AG09319 (cell line): ENCODE data around the gene PHLDB1.
"Not testable (repeated sequence)": the region's sequence is repeated elsewhere in the genome, so short reads cannot be mapped to it uniquely, and the experiment has no call there.

Experiments
- DNase-seq: peaks from one replicate; pipeline ENCODE4 v3.0.0-alpha.2; 2010; ENCODE audit warnings: low read depth; ENCODE audit errors: extremely low read depth
- TF ChIP-seq, protein P1 (sequence below): IDR thresholded peaks from 2 replicates; pipeline ENCODE4 v1.5.1; 2011; ENCODE audit warnings: low read depth, mild to moderate bottlenecking, inconsistent platforms, low read length, moderate library complexity

PHLDB1 gene

DNA sequence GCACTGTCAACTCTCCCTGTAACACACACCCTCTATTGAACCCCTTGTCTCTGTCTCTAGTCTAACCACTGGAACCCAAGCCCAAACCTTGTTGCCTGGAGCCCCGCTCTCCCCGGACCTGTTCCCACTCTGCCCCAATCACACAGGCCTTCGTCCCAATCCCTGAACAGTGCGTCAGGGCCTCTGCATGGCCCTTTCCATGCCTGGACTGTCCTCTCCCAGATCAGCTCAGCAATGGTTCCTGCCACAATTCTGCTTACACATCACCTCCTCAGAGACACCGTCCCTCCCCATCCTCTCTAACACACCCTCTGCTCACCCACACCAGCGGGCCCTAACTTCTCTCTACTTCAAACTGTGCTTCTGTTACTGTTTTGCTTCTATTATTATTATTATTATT lies 70.6 kb downstream of the PHLDB1 start:
- TF ChIP-seq, protein P1, sequence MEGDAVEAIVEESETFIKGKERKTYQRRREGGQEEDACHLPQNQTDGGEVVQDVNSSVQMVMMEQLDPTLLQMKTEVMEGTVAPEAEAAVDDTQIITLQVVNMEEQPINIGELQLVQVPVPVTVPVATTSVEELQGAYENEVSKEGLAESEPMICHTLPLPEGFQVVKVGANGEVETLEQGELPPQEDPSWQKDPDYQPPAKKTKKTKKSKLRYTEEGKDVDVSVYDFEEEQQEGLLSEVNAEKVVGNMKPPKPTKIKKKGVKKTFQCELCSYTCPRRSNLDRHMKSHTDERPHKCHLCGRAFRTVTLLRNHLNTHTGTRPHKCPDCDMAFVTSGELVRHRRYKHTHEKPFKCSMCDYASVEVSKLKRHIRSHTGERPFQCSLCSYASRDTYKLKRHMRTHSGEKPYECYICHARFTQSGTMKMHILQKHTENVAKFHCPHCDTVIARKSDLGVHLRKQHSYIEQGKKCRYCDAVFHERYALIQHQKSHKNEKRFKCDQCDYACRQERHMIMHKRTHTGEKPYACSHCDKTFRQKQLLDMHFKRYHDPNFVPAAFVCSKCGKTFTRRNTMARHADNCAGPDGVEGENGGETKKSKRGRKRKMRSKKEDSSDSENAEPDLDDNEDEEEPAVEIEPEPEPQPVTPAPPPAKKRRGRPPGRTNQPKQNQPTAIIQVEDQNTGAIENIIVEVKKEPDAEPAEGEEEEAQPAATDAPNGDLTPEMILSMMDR, result no peak
- DNase-seq, result no peak

DNA sequence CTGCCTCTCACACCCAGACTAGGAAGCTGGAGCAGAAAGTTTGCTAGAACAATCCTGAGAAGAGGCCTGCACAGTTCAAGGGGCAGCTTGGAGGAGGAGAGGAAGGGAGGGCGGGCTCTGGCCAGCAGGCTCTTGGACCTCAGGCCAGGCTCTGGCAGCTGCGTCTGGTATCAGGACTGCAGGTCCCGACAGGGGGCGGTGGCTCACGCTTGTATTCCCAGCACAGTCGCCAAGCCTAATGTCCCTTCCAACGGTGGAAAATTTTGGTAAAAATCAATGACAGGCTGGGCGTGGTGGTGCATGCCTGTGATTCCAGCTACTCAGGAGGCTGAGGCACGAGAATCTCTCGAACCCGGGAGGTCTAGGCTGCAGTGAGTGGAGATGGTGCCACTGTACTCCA lies 71.5 kb downstream of the PHLDB1 start:
- TF ChIP-seq, protein P1, result peak; percentile 30
- DNase-seq, result not testable (repeated sequence)

DNA sequence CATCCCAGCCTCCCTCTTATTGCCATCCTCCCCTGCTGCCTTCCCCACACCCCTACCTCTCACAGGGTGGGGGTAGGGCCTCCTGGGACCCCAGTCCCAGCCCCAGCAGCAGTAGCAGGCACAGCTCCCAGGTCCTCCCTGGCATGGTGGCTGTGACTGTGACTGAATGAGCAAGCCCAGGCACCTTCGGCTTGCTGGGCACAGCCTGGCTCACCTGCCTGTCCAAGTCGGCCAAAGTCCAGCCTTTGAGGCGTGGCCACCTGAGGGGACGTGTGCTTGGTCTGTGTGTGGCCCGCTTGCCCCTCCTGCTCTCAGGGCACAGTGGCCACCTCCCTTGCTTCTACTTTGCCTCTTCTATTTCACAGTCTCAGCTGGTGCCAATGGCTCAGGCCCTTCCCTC lies 72.1 kb downstream of the PHLDB1 start, which contains the start of gene TREH:
Gene TREH (minus strand): TSS at position 168 of the 400 bp plus-strand sequence. CDS start 23 bp downstream, at position 145.
- TF ChIP-seq, protein P1, result no peak
- no peak for DNase-seq

DNA sequence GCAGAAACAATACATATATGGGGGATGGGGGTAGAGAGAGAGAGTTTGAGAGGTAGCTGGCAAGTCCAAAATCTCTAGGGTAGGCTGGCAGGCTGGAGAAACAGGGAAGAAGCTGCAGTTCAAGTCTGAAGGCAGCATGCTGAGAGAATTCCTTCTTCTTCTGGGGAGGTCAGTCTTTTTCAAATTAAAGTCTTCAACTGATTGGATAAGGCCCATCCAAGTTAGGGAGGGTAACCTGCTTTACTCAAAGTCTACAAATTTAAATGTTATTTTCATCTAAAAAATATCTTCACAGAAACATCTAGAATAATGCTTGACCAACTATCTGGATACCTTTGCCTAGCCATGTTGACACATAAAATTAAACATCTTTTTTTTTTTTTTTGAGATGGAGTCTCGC lies 75.0 kb downstream of the PHLDB1 start:
- TF ChIP-seq, protein P1, result no peak
- DNase-seq, result no peak

DNA sequence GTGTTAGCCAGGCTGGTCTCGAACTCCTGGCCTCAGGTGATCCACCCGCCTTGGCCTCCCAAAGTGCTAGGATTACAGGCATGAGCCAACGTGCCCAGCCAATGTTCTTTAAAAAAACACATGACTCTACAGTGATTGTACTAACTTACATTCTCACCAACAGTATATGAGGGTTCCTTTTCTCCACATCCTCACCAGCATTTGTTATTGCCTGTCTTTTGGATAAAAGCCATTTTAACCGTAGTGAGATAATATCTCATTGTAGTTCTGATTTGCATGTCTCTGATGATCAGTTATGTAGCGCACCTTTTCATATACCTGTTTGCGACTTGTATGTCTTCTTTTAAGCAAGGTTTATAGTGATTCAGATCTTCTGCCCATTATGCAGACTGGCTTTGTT lies 75.5 kb downstream of the PHLDB1 start:
- DNase-seq, result not testable (repeated sequence)

DNA sequence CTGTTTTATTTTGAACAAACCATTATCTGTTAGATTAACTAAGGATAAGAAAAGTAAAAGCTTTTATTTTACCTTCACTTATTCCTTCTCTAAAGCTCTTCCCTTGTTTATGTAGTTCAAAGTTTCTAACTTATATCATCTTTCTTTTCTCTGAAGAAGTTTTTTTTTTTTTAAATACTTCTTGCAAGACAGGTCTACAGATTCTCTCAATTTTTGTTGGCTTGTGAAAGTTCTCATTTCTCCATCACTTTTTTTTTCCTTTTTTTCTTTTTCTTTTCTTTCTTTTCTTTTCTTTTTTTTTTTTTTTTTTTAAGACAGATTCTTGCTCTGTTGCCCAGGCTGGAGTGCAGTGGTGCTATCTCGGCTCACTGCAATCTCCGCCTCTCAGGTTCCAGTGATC lies 76.8 kb downstream of the PHLDB1 start:
- TF ChIP-seq, protein P1, result no peak
- no peak for DNase-seq

DNA sequence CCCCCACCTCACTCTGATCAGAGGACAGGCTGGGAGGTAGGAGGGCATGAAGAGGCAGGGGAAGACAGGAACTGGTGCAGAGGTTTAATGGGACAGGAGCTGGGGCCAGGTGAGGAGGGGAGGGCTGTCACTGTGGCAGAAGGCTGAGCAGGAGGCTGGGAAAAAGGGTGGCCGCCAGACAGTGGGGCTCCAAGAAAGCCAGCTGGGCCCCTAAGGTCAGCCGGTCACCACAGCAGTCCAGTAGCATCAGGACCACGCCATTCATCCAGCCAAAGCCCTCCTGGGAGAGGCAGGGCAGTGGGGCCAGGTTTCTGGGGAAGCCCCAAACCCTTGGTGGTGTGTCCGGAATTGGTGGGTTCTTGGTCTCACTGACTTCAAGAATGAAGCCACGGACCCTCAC lies 80.5 kb downstream of the PHLDB1 start:
- DNase-seq, result no peak
- TF ChIP-seq, protein P1, result no peak

DNA sequence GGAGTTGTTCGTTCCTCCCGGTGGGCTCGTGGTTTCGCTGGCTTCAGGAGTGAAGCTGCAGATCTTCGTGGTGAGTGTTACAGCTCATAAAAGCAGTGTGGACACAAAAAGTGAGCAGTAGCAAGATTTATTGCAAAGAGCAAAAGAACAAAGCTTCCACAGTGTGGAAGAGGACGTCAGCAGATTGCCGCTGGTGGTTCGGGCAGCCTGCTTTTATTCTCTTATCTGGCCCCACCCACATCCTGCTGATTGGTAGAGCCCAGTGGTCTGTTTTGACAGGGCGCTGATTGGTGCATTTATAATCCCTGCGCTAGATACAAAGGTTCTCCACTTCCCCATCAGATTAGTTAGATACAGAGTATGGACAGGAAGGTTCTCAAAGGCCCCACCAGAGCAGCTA lies 80.9 kb downstream of the PHLDB1 start:
- DNase-seq, result not testable (repeated sequence)
